Suprapubic skin (tissue), 4 donors: ENCODE data around the gene NCK2. TPM values are rescaled to one million over a fixed set of nuclear protein-coding genes. Genes with fewer than 3 reads are reported as not detected.

Experiments used
- DNase-seq, 2 donors: peaks; one replicate each; pipeline ENCODE4 v3.0.0-alpha.2; 2019; ENCODE audit warnings: low spot score in 2 of 2
- H3K27ac ChIP-seq: fragments of 200-600 bp; sonication (generic); one replicate; pipeline ENCODE4 v1.5.1; 2019
- H3K27me3 ChIP-seq: fragments of 200-600 bp; sonication (generic); one replicate; pipeline ENCODE4 v1.5.1; 2019
- H3K36me3 ChIP-seq: fragments of 200-600 bp; sonication (generic); one replicate; pipeline ENCODE4 v1.5.1; 2019
- H3K4me1 ChIP-seq: fragments of 200-600 bp; sonication (generic); one replicate; pipeline ENCODE4 v1.5.1; 2019
- H3K4me3 ChIP-seq: fragments of 200-600 bp; sonication (generic); one replicate; pipeline ENCODE4 v1.5.1; 2019; ENCODE audit warnings: mild to moderate bottlenecking
- H3K9me3 ChIP-seq: fragments of 200-600 bp; sonication (generic); one replicate; pipeline ENCODE4 v1.5.1; 2019
- EP300 ChIP-seq: sonication (generic); formaldehyde crosslinking; IDR thresholded peaks from one replicate; pipeline ENCODE4 v1.6.1; 2017; ENCODE audit warnings: antibody characterized with exemption
- POLR2A ChIP-seq, 2 donors: fragments of 450-650 bp; IDR thresholded peaks; one replicate each; pipeline ENCODE4 v1.6.1; 2017; ENCODE audit warnings: antibody characterized with exemption in 2 of 2, mild to moderate bottlenecking in 2 of 2, moderate library complexity in 2 of 2
- POLR2AphosphoS5 ChIP-seq, 3 donors: sonication (generic); formaldehyde crosslinking; IDR thresholded peaks; one replicate each; pipeline ENCODE4 v1.6.1; 2017; ENCODE audit warnings: antibody characterized with exemption in 3 of 3
- WGBS: methylation state at CpG from one replicate; pipeline ENCODE4 v1.1.5; 2018; 5-methylcytosine and 5-hydroxymethylcytosine counted together
- total RNA-seq, 4 donors: library from RNA; depleted of rRNA; stranded (reverse); fragments of >200 nt; gene quantifications; one replicate each; pipeline ENCODE4 v1.1.0, GENCODE V29; 2016
- TF ChIP-seq, protein P1 (sequence below), 2 donors: fragments of 200-600 bp in 1 of 2; fragments of 450-650 bp in 1 of 2; sonication (generic) in 1 of 2; IDR thresholded peaks; one replicate each; pipeline ENCODE4 v1.5.1; 2016 to 2019; ENCODE audit warnings: antibody characterized with exemption in 2 of 2, mild to moderate bottlenecking in 1 of 2, moderate library complexity in 1 of 2

NCK2 gene
- total RNA-seq, 4 donors from 2014 or later: 40.1 to 59.4 (median 49.2) TPM

DNA sequence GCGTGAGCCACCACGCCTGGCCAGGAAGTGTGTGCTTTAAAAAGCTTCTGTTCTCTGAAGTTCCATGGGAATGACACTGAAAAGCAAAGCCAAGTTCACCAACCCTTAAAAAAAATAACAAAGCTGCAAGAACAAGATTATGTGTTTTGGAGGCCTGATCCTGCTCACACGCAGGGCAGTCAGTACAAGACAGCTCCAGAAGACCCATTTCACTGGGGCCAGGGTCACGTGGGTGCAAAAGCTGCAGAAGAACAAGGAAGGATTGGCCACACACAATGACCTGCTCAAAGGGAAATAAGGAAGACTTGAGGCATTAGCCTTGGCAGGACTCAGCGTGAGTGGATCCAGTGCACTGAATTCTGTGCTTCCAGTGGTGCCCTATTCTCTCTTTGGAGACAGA is 187.9 kb downstream of the NCK2 start:
- Histone ChIP-seq H3K9me3 (no peaks in the 10 kb centered on the region), H3K27ac (no peak overlapping the region), H3K36me3 (no peaks in the 10 kb centered on the region), H3K4me3 (no peak overlapping the region), H3K27me3 (no peaks in the 10 kb centered on the region), H3K4me1 (peaks cover 9% of the 10 kb centered on the region)
- WGBS: 88% methylated on average over 5 of the region's 5 CpGs
- DNase-seq: no peak
- TF ChIP-seq, protein P1, sequence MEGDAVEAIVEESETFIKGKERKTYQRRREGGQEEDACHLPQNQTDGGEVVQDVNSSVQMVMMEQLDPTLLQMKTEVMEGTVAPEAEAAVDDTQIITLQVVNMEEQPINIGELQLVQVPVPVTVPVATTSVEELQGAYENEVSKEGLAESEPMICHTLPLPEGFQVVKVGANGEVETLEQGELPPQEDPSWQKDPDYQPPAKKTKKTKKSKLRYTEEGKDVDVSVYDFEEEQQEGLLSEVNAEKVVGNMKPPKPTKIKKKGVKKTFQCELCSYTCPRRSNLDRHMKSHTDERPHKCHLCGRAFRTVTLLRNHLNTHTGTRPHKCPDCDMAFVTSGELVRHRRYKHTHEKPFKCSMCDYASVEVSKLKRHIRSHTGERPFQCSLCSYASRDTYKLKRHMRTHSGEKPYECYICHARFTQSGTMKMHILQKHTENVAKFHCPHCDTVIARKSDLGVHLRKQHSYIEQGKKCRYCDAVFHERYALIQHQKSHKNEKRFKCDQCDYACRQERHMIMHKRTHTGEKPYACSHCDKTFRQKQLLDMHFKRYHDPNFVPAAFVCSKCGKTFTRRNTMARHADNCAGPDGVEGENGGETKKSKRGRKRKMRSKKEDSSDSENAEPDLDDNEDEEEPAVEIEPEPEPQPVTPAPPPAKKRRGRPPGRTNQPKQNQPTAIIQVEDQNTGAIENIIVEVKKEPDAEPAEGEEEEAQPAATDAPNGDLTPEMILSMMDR (IDR thresholded peaks at IDR 0.05): no peak
- no peak for TF ChIP-seq EP300
- TF ChIP-seq POLR2A (IDR thresholded peaks at IDR 0.05): no peak
- no peak for TF ChIP-seq POLR2AphosphoS5 (IDR thresholded peaks at IDR 0.05)

DNA sequence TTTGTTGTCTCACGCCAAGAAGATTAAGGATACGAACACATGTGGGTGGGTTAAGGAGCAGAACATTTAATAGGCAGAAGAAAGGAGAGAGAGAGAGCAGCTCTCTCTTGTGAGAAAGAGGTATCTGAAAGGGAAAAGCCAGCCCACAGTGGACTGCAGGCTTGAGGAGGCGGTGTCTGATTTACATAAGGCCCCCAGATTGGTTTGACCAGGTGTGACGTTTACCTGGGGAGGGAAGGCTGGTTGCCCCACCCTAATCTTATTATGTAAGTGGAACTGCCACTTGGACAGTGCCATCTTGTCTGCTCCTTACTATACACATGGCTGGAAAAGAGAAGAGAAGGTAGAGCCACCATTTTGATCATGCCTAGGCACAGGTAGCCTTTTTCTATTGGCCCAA is 189.2 kb downstream of the NCK2 start:
- DNase-seq: peak in 1 of 2 donors; percentile 26
- Histone ChIP-seq H3K4me1 (peaks cover 9% of the 10 kb centered on the region), H3K4me3 (no peak overlapping the region), H3K36me3 (no peaks in the 10 kb centered on the region), H3K27me3 (no peaks in the 10 kb centered on the region), H3K9me3 (no peaks in the 10 kb centered on the region), H3K27ac (peak overlapping the region; percentile 51)
- 88% methylated on average over 4 of the region's 4 CpGs for WGBS
- TF ChIP-seq EP300 (no peak), POLR2AphosphoS5 (IDR thresholded peaks at IDR 0.05) (no peak), POLR2A (IDR thresholded peaks at IDR 0.05) (no peak)
- TF ChIP-seq, protein P1 (IDR thresholded peaks at IDR 0.05): no peak

DNA sequence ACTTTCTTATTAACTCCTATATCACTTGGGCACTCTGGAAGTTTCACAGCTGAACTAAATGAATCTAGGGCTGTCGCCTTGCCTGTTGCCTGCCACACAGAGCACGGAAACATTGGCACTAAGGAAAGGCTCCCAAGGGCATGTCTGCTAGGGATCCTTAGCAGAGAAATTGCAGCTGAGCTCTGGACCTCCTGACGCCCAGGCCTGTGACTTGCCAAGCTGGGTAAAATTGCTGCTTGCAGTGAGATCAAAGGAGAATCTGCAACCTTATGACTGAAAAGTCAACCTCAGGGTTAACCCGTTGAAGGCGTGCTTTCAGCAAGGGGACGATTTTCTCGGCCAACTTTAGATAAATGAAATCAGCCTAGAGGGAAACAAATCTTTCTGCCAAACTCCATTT is 189.8 kb downstream of the NCK2 start:
- no peak for DNase-seq
- Histone ChIP-seq H3K9me3 (no peaks in the 10 kb centered on the region), H3K27me3 (no peaks in the 10 kb centered on the region)

DNA sequence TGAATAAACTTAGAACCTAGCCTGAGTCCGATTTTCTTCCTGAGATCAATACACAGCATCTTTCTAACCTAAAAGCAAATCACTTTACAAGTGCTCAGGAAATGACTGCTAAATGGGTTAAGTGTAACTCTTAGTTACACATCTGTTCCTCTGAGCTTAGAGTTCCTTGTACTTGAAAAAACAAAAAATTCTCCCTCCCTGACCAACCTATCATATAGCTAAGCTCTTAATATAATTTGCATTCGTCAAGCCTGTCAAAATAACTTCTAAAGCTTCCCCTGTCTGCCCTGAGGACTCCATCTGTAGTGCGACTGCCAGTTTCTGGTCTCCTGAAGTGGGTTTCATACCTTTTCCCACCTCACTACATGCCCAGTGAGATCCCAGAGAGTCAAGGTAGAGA is 190.4 kb downstream of the NCK2 start:
- TF ChIP-seq, protein P1 (IDR thresholded peaks at IDR 0.05): no peak
- TF ChIP-seq POLR2A (IDR thresholded peaks at IDR 0.05) (no peak), EP300 (no peak), POLR2AphosphoS5 (IDR thresholded peaks at IDR 0.05) (no peak)
- no peak for DNase-seq
- WGBS: 54% methylated on average over 3 of the region's 3 CpGs
- Histone ChIP-seq H3K4me3 (no peak overlapping the region), H3K27me3 (no peaks in the 10 kb centered on the region), H3K27ac (no peak overlapping the region), H3K9me3 (no peaks in the 10 kb centered on the region), H3K4me1 (peaks cover 4% of the 10 kb centered on the region), H3K36me3 (no peaks in the 10 kb centered on the region)

More for the DNA sequence above, 189.8 kb downstream of the NCK2 start:
- Histone ChIP-seq H3K4me1 (peaks cover 6% of the 10 kb centered on the region), H3K4me3 (no peak overlapping the region), H3K36me3 (no peaks in the 10 kb centered on the region), H3K27ac (peak overlapping the region; percentile 51)
- no peak for TF ChIP-seq POLR2A (IDR thresholded peaks at IDR 0.05)
- no peak for TF ChIP-seq POLR2AphosphoS5 (IDR thresholded peaks at IDR 0.05)
- TF ChIP-seq EP300: no peak
- TF ChIP-seq, protein P1 (IDR thresholded peaks at IDR 0.05): no peak
- WGBS: 29% methylated on average over 7 of the region's 7 CpGs

DNA sequence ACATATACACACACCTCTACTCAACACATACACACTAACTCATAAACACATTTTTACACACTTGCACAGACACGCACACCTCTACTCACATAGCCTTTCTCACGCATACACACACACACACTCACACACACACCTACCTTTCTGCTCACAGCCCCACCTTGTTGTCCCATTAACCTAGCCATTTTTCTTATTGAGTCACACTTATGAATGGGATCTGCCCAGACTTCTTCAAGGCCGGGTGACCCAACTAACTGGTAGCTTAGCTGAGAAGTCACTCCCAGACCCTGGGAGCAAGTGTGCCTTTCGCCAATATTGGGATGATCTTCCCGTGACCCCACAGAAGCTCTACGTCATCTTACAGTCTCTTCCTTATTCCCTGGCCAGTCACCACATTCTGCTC is 192.2 kb downstream of the NCK2 start:
- no peak for DNase-seq
- 85% methylated on average over 6 of the region's 6 CpGs for WGBS
- Histone ChIP-seq H3K27ac (no peak overlapping the region), H3K27me3 (no peaks in the 10 kb centered on the region), H3K4me1 (peaks cover 4% of the 10 kb centered on the region), H3K4me3 (no peak overlapping the region), H3K9me3 (no peaks in the 10 kb centered on the region), H3K36me3 (no peaks in the 10 kb centered on the region)
- TF ChIP-seq, protein P1 (IDR thresholded peaks at IDR 0.05): no peak
- TF ChIP-seq EP300 (no peak), POLR2AphosphoS5 (IDR thresholded peaks at IDR 0.05) (no peak), POLR2A (IDR thresholded peaks at IDR 0.05) (no peak)
